ENCODE measurements around the gene MOB2.

The MOB2 gene

DNA sequence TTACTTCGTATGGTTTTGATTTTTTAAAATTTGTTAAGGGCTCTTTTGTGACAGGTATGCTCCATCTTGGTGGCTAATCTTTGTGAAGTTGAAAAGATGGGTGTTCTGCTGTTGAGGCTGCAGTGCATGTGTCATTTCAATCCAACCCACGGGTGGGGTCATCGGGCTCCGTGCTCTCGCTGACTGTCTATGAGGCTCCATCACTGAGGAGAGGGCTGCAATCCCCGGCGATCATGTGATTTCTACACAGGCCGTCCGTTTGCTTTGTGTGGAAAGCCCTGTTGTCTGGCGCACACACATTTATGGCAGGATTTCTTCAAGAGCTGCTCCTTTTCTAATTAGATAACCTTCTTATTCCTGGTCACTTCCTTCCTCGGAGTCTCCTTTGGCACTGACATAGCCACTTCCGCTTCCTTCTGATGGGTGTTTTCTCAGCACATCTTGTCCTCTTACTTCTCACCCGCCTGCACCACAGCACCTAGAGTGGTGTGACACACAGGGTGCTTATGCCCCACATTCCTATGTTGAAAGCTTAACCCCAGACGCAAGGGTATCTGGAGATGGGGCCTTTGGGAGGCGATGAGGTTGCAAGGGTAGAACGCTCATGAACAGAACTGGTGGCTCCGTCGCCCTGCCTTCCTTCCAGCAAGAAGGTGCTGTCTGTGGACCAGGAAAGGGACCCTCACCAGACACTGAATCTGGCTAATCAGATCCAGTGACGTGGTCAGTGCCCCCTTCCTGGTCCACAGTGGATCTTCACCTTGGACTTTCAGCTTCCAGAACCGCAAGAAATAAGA is 9.4 kb downstream of the MOB2 start:
- ChIA-PET CTCF (no interaction called here), POLR2A (no interaction called here)
- Histone ChIP-seq H3K36me3 (ENCODE audit: control insufficient read depth in 4 of 4, insufficient read depth in 4 of 4, low read length in 3 of 4) (peaks cover 3 to 75% (median 28%) of the 10 kb centered on the region in 4 experiments), H3K4me3 (ENCODE audit: control insufficient read depth in 1 of 7, extremely low read depth in 1 of 7, insufficient read depth in 4 of 7, low read depth in 2 of 7, low read length in 6 of 7) (no peak overlapping the region), H3K9me3 (ENCODE audit: control extremely low read depth in 1 of 5, control insufficient read depth in 4 of 5, insufficient read depth in 2 of 5, low read depth in 1 of 5, low read length in 4 of 5) (no peaks in the 10 kb centered on the region), H3K4me1 (ENCODE audit: control extremely low read depth in 1 of 4, control insufficient read depth in 4 of 4, insufficient read depth in 4 of 4, low read length in 3 of 4) (peaks cover 0 to 3% (median under 1%) of the 10 kb centered on the region in 4 experiments), H3K27me3 (replicated peaks in 2 of 5; ENCODE audit: control insufficient read depth in 4 of 5, insufficient read depth in 5 of 5, low read length in 4 of 5) (no peaks in the 10 kb centered on the region), H3K27ac (ENCODE audit: insufficient read depth in 1 of 2, low read depth in 1 of 2, low read length in 2 of 2, poor library complexity in 1 of 2, severe bottlenecking in 2 of 2) (no peak overlapping the region)
- WGBS (ENCODE audit: insufficient coverage): 96% methylated on average over 20 of the region's 20 CpGs
- DNase-seq: no peak

DNA sequence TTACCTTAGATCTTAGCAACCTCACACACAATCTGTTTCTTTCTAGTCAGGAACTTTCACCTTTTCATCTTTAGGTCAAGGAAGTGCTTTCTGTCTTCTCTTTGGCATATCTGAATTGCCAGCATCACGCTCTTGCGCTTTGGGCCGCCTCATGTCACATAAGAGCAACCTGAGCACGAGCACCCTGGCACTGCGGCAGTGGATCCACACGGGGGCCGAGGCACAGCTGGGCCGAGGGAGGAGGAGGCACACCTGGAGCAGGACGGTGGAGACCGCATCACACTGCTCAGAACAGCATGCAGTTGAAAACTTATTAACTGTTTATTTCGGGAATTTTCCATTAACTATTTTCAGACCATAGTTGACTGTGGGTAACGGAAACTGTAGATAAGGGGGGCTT is 10.7 kb downstream of the MOB2 start:
- Histone ChIP-seq H3K4me1 (ENCODE audit: control extremely low read depth in 1 of 4, control insufficient read depth in 4 of 4, insufficient read depth in 4 of 4, low read length in 3 of 4) (peaks cover 0 to 3% (median under 1%) of the 10 kb centered on the region in 4 experiments), H3K36me3 (ENCODE audit: control insufficient read depth in 4 of 4, insufficient read depth in 4 of 4, low read length in 3 of 4) (peaks cover 3 to 83% (median 32%) of the 10 kb centered on the region in 4 experiments), H3K27me3 (replicated peaks in 2 of 5; ENCODE audit: control insufficient read depth in 4 of 5, insufficient read depth in 5 of 5, low read length in 4 of 5) (no peaks in the 10 kb centered on the region), H3K9me3 (ENCODE audit: control extremely low read depth in 1 of 5, control insufficient read depth in 4 of 5, insufficient read depth in 2 of 5, low read depth in 1 of 5, low read length in 4 of 5) (no peaks in the 10 kb centered on the region), H3K27ac (ENCODE audit: insufficient read depth in 1 of 2, low read depth in 1 of 2, low read length in 2 of 2, poor library complexity in 1 of 2, severe bottlenecking in 2 of 2) (no peak overlapping the region), H3K4me3 (ENCODE audit: control insufficient read depth in 1 of 7, extremely low read depth in 1 of 7, insufficient read depth in 4 of 7, low read depth in 2 of 7, low read length in 6 of 7) (no peak overlapping the region)
- POLR2A ChIA-PET: no interaction called here
- WGBS (ENCODE audit: insufficient coverage): over 99% methylated on average over 8 of the region's 12 CpGs
- CTCF ChIA-PET: no interaction called here
- no peak for DNase-seq

DNA sequence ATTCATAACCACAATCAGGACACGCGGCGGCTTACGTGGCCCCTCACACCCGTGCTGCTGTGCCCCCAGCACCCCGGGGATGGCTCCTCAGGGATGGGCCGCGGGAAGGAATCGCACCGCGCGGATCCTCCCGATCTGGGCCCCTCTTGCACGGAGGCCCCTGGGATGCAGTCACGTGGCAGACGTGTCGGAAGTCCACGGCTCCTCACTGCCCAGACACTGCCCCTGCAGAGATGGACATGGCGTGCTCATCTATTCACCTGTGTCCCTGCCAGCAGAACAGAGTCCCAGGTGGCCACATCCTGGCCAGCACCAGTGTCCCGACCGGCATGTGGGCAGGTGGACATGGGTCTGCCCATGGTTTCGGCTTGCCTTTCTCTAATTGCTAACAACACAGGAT is 12.8 kb downstream of the MOB2 start:
- Histone ChIP-seq H3K4me3 (ENCODE audit: control insufficient read depth in 1 of 7, extremely low read depth in 1 of 7, insufficient read depth in 4 of 7, low read depth in 2 of 7, low read length in 6 of 7) (no peak overlapping the region), H3K27me3 (replicated peaks in 2 of 5; ENCODE audit: control insufficient read depth in 4 of 5, insufficient read depth in 5 of 5, low read length in 4 of 5) (no peaks in the 10 kb centered on the region), H3K9me3 (ENCODE audit: control extremely low read depth in 1 of 5, control insufficient read depth in 4 of 5, insufficient read depth in 2 of 5, low read depth in 1 of 5, low read length in 4 of 5) (no peaks in the 10 kb centered on the region), H3K27ac (ENCODE audit: insufficient read depth in 1 of 2, low read depth in 1 of 2, low read length in 2 of 2, poor library complexity in 1 of 2, severe bottlenecking in 2 of 2) (no peak overlapping the region), H3K4me1 (ENCODE audit: control extremely low read depth in 1 of 4, control insufficient read depth in 4 of 4, insufficient read depth in 4 of 4, low read length in 3 of 4) (peaks cover 0 to 3% (median under 1%) of the 10 kb centered on the region in 4 experiments), H3K36me3 (ENCODE audit: control insufficient read depth in 4 of 4, insufficient read depth in 4 of 4, low read length in 3 of 4) (peaks cover 0 to 80% (median 30%) of the 10 kb centered on the region in 4 experiments)
- CTCF ChIA-PET: no interaction called here
- 99% methylated on average over 22 of the region's 22 CpGs for WGBS (ENCODE audit: insufficient coverage)
- POLR2A ChIA-PET: no interaction called here
- no peak for DNase-seq

DNA sequence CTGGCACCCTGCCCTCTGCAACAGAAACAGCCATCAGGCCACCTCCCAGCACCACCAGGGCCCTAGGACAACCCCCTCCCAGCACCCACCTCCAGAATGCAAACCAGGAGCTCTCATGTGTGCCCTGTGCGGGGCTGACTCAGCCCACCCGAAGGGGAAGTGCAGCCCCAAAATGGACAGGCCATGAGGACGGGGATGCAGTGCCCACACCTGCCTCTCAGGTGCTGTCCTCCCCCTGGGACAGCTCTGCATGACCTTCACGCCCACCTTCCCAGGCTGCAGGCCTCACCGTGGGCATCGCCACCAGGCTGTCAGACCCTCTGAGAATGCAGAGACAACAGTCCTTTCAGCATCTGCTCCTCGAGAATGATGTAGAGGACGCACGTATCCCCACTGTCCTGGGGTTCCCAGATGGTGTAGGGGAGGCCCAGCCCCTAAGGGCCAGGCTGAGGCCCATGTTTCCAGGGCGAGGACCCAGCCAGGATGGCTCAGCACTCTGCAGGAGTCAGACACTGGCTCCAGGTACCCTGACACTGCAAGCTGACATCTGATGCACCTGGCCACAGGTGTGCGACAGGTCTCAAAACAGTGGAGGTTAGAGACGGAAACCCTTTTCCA is 13.5 kb downstream of the MOB2 start:
- POLR2A ChIA-PET: no interaction called here
- Histone ChIP-seq H3K4me1 (ENCODE audit: control extremely low read depth in 1 of 4, control insufficient read depth in 4 of 4, insufficient read depth in 4 of 4, low read length in 3 of 4) (peaks cover 0 to under 1% (median 0%) of the 10 kb centered on the region in 4 experiments), H3K4me3 (ENCODE audit: control insufficient read depth in 1 of 7, extremely low read depth in 1 of 7, insufficient read depth in 4 of 7, low read depth in 2 of 7, low read length in 6 of 7) (no peak overlapping the region), H3K9me3 (ENCODE audit: control extremely low read depth in 1 of 5, control insufficient read depth in 4 of 5, insufficient read depth in 2 of 5, low read depth in 1 of 5, low read length in 4 of 5) (no peaks in the 10 kb centered on the region), H3K27ac (ENCODE audit: insufficient read depth in 1 of 2, low read depth in 1 of 2, low read length in 2 of 2, poor library complexity in 1 of 2, severe bottlenecking in 2 of 2) (no peak overlapping the region), H3K27me3 (replicated peaks in 2 of 5; ENCODE audit: control insufficient read depth in 4 of 5, insufficient read depth in 5 of 5, low read length in 4 of 5) (no peaks in the 10 kb centered on the region), H3K36me3 (ENCODE audit: control insufficient read depth in 4 of 4, insufficient read depth in 4 of 4, low read length in 3 of 4) (peaks cover 0 to 77% (median 30%) of the 10 kb centered on the region in 4 experiments)
- 99% methylated on average over 12 of the region's 12 CpGs for WGBS (ENCODE audit: insufficient coverage)
- no peak for DNase-seq
- CTCF ChIA-PET: interaction anchor here (1.1 kb wide), 1 partner anchor 21 kb away, joined by 3 read pairs; no protein-coding TSS in a partner anchor

DNA sequence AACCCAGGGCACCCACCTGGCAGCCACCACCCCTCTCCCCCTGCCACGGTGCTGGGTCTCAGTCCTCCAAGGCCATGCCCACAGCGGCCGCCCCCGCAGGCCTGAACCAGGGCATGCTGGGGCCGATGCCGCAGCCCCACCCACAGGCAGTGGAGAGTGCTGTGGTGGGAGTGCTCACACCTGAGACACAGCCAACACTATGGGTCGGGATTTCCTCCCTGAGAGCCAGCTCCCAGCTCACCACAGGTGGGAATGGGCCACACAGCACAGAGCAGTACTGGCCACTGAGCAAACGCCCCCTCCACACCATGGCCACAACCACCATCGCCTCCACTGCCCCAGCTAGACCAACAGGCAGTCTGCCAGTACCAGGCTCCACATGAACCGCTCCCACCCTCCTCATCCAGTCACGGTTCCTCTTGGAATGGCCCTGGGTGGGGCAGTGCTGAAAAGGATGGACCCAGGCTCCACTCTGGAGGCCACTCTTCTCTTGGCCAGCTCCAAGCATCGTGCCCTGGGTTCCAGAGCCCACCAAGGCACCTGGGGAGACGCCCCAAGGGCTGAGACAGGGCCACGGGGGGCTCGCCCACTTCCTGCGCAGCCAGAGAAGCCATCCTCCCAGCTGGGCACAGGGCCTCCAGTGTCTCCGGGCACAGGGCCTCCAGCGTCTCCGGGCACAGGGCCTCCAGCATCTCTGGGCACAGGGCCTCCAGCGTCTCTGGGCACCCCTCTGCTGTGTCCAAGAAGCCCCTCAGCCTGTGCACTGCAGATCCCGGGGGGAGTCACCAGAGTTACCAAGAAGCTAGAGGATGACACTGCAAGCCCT is 14.2 kb downstream of the MOB2 start:
- peaks cover 0 to 72% (median 29%) of the 10 kb centered on the region in 4 experiments for H3K36me3 ChIP-seq (ENCODE audit: control insufficient read depth in 4 of 4, insufficient read depth in 4 of 4, low read length in 3 of 4)
- H3K4me3 ChIP-seq (ENCODE audit: control insufficient read depth in 1 of 7, extremely low read depth in 1 of 7, insufficient read depth in 4 of 7, low read depth in 2 of 7, low read length in 6 of 7): no peak overlapping the region
- ChIA-PET POLR2A (no interaction called here), CTCF (interaction anchor here (1.1 kb wide), 1 partner anchor 20 kb away, joined by 3 read pairs; no protein-coding TSS in a partner anchor)
- 97% methylated on average over 19 of the region's 21 CpGs for WGBS (ENCODE audit: insufficient coverage)
- H3K27me3 ChIP-seq (replicated peaks in 2 of 5; ENCODE audit: control insufficient read depth in 4 of 5, insufficient read depth in 5 of 5, low read length in 4 of 5): no peaks in the 10 kb centered on the region
- H3K27ac ChIP-seq (ENCODE audit: insufficient read depth in 1 of 2, low read depth in 1 of 2, low read length in 2 of 2, poor library complexity in 1 of 2, severe bottlenecking in 2 of 2): no peak overlapping the region
- no peaks in the 10 kb centered on the region for H3K9me3 ChIP-seq (ENCODE audit: control extremely low read depth in 1 of 5, control insufficient read depth in 4 of 5, insufficient read depth in 2 of 5, low read depth in 1 of 5, low read length in 4 of 5)
- no peak for DNase-seq
- no peaks in the 10 kb centered on the region for H3K4me1 ChIP-seq (ENCODE audit: control extremely low read depth in 1 of 4, control insufficient read depth in 4 of 4, insufficient read depth in 4 of 4, low read length in 3 of 4)

DNA sequence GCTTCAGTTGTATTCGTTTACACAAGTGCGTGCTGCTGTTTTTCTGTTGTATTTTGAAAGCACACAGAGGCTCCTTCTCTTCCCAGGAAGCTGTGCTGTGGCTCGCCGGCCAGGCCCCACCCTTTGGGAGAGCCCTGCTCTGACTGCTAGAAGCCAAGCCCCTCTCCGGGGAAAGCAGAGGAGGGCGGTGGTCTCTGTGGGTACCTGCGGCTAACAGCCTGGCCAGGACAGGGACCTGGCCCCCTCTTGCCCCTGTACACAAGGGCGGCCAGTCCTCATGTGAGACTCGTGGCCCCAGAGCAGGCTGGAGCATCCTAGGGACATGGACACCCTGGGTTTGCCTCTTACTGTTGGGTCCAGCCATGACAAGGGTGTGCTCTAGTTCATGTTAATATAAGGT is 14.8 kb downstream of the MOB2 start:
- H3K27ac ChIP-seq (ENCODE audit: insufficient read depth in 1 of 2, low read depth in 1 of 2, low read length in 2 of 2, poor library complexity in 1 of 2, severe bottlenecking in 2 of 2): no peak overlapping the region
- H3K4me3 ChIP-seq (ENCODE audit: control insufficient read depth in 1 of 7, extremely low read depth in 1 of 7, insufficient read depth in 4 of 7, low read depth in 2 of 7, low read length in 6 of 7): no peak overlapping the region
- 98% methylated on average over 7 of the region's 9 CpGs for WGBS (ENCODE audit: insufficient coverage)
- H3K9me3 ChIP-seq (ENCODE audit: control extremely low read depth in 1 of 5, control insufficient read depth in 4 of 5, insufficient read depth in 2 of 5, low read depth in 1 of 5, low read length in 4 of 5): no peaks in the 10 kb centered on the region
- POLR2A ChIA-PET: no interaction called here
- no peaks in the 10 kb centered on the region for H3K27me3 ChIP-seq (replicated peaks in 2 of 5; ENCODE audit: control insufficient read depth in 4 of 5, insufficient read depth in 5 of 5, low read length in 4 of 5)
- DNase-seq: no peak
- CTCF ChIA-PET: no interaction called here
- H3K36me3 ChIP-seq (ENCODE audit: control insufficient read depth in 4 of 4, insufficient read depth in 4 of 4, low read length in 3 of 4): peaks cover 0 to 67% (median 24%) of the 10 kb centered on the region in 4 experiments
- H3K4me1 ChIP-seq (ENCODE audit: control extremely low read depth in 1 of 4, control insufficient read depth in 4 of 4, insufficient read depth in 4 of 4, low read length in 3 of 4): no peaks in the 10 kb centered on the region
